Bronchial epithelial cell (primary cell): ENCODE measurements around the gene AFAP1L2. TPM values are rescaled to one million over a fixed set of nuclear protein-coding genes. Genes with fewer than 3 reads are reported as not detected.
A peak's percentile ranks its signal among the peaks of the same experiment; 100 is the strongest.

Experiments
- DNase-seq: peaks from one replicate; pipeline ENCODE4 v3.0.0-alpha.2; 2010; ENCODE audit warnings: low read depth
- FAIRE-seq: peaks from 2 replicates; lab custom pipeline; 2011; peaks lifted over from hg19 to GRCh38; lab: Jason Lieb, UNC
- H3K27me3 ChIP-seq: 2 replicates; pipeline ENCODE4 v1.5.1; 2011; ENCODE audit warnings: low read length; ENCODE audit not compliant: control insufficient read depth, insufficient read depth
- H3K36me3 ChIP-seq: 2 replicates; pipeline ENCODE4 v1.5.1; 2011; ENCODE audit warnings: low read length; ENCODE audit not compliant: control insufficient read depth, insufficient read depth
- H3K4me3 ChIP-seq: 2 replicates; pipeline ENCODE4 v1.5.1; 2011; ENCODE audit warnings: mild to moderate bottlenecking, low read depth, low read length, control low read depth
- total RNA-seq: library from RNA; depleted of rRNA; stranded (reverse); fragments of >200 nt; gene quantifications from 2 replicates; pipeline ENCODE4 v1.2.1, GENCODE V29; 2014
- TF ChIP-seq, protein P1 (sequence below): IDR thresholded peaks from 2 replicates; pipeline ENCODE4 v1.5.1; 2011; ENCODE audit warnings: mild to moderate bottlenecking, moderate library complexity, low read length, control low read depth, inconsistent platforms; ENCODE audit not compliant: insufficient read depth, severe bottlenecking

Gene AFAP1L2
- total RNA-seq, 1 donor from 2014 or later: 6.8 TPM

GRCh38 chr10:114304017-114304570, 100.2 kb downstream of the AFAP1L2 start:
- Histone ChIP-seq H3K36me3 (peaks cover 2% of the 10 kb centered on the region), H3K27me3 (no peaks in the 10 kb centered on the region), H3K4me3 (no peak overlapping the region)
- peak; percentile 81 for DNase-seq
- FAIRE-seq: peak; percentile 89
- TF ChIP-seq, protein P1, sequence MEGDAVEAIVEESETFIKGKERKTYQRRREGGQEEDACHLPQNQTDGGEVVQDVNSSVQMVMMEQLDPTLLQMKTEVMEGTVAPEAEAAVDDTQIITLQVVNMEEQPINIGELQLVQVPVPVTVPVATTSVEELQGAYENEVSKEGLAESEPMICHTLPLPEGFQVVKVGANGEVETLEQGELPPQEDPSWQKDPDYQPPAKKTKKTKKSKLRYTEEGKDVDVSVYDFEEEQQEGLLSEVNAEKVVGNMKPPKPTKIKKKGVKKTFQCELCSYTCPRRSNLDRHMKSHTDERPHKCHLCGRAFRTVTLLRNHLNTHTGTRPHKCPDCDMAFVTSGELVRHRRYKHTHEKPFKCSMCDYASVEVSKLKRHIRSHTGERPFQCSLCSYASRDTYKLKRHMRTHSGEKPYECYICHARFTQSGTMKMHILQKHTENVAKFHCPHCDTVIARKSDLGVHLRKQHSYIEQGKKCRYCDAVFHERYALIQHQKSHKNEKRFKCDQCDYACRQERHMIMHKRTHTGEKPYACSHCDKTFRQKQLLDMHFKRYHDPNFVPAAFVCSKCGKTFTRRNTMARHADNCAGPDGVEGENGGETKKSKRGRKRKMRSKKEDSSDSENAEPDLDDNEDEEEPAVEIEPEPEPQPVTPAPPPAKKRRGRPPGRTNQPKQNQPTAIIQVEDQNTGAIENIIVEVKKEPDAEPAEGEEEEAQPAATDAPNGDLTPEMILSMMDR: peak; percentile 77

DNA sequence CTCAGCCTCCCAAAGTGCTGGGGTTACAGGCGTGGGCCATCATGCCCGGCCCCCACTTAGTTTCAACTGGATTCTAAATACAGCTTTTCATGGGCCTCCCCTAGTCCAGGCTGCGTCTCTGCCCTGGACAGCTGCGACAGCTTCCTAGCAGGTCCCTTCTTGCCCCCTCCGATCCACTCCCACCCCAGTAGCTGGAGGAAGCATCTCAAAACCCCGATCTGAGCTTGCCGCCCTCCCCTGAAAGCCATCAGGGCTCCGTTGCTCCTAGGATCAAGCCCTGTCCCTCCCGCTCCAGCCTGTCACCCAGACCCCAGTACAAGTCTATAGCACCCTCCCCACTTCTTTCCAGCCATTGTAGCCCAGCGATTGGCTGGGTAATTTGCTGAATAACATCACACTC, 100.7 kb downstream of the AFAP1L2 start:
- no peak for DNase-seq
- no peak for FAIRE-seq
- Histone ChIP-seq H3K27me3 (no peaks in the 10 kb centered on the region), H3K4me3 (no peak overlapping the region), H3K36me3 (peaks cover 2% of the 10 kb centered on the region)
- TF ChIP-seq, protein P1: no peak

- Histone ChIP-seq H3K27me3 (no peaks in the 10 kb centered on the region), H3K36me3 (peaks cover 5% of the 10 kb centered on the region), H3K4me3 (no peak overlapping the region)
- DNase-seq: no peak
- TF ChIP-seq, protein P1: no peak
- no peak for FAIRE-seq
Observed at GRCh38 chr10:114301951-114302710, 102.2 kb downstream of the AFAP1L2 start.

DNA sequence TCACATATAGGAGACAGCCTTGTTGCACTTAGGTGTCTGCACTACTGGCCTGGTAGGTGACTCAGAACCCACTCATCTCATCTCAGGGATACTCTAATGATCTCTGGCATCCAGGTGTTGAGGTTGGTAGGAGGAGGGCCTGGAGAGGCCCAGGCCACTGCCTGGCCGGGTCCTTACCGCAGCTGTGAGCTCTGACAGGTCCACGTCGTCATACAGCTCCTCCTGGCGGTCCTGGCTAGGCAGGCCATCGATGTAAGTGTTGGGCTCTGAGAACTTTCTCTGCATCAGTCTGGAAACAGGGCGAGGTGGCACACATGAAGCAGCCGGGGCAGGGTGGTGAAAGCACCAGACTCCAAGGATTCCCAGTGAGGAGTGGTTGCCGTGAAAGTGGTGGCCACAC, 103.1 kb downstream of the AFAP1L2 start:
- FAIRE-seq: peak; percentile 82
- Histone ChIP-seq H3K36me3 (peaks cover 13% of the 10 kb centered on the region), H3K4me3 (no peak overlapping the region)

GRCh38 chr10:114300036-114300645, 104.2 kb downstream of the AFAP1L2 start:
- H3K27me3 ChIP-seq: no peaks in the 10 kb centered on the region
- H3K4me3 ChIP-seq: no peak overlapping the region
- no peak for FAIRE-seq
- TF ChIP-seq, protein P1: no peak
- DNase-seq: no peak
- H3K36me3 ChIP-seq: peaks cover 13% of the 10 kb centered on the region

More for the DNA sequence above, 103.1 kb downstream of the AFAP1L2 start:
- H3K27me3 ChIP-seq: no peaks in the 10 kb centered on the region
- peak; percentile 89 for DNase-seq
- TF ChIP-seq, protein P1: peak; percentile 52
